WTC11 (cell line): ENCODE measurements around the gene AVPR2. TPM values are rescaled to one million over a fixed set of nuclear protein-coding genes. Genes with fewer than 3 reads are reported as not detected.

Experiments used
- ATAC-seq: fragments of 200-7000 bp; cut with Tn5 transposase; 2 replicates; pipeline ENCODE4 v1.10.0; 2021; ENCODE audit warnings: mild to moderate bottlenecking, moderate library complexity
- CTCF ChIA-PET: fragments of 300-600 bp; sonication (Branson Sonifier 250); formaldehyde crosslinking; loops from one replicate; lab custom pipeline; 2021; ENCODE audit warnings: antibody characterized with exemption; lab: Charles Lee
- POLR2A ChIA-PET: fragments of 350-600 bp; sonication (Branson Sonifier 250); formaldehyde crosslinking; loops from one replicate; lab custom pipeline; 2021; ENCODE audit warnings: antibody characterized with exemption; lab: Charles Lee
- DNase-seq: peaks from one replicate; pipeline ENCODE4 v3.0.0; 2021; ENCODE audit warnings: low spot score
- H3K27ac Mint-ChIP-seq: 2 replicates; pipeline ENCODE4 v1.8.0; 2021; ENCODE audit warnings: mixed read lengths
- H3K27me3 Mint-ChIP-seq: 2 replicates; pipeline ENCODE4 v1.8.0; 2021; ENCODE audit warnings: low read depth, mild to moderate bottlenecking, moderate library complexity, mixed read lengths
- H3K36me3 Mint-ChIP-seq: 2 replicates; pipeline ENCODE4 v1.8.0; 2021; ENCODE audit warnings: mixed read lengths
- H3K4me1 Mint-ChIP-seq: 2 replicates; pipeline ENCODE4 v1.8.0; 2022; ENCODE audit warnings: mixed read lengths
- H3K4me3 Mint-ChIP-seq: 2 replicates; pipeline ENCODE4 v1.8.0; 2021; ENCODE audit warnings: mild to moderate bottlenecking, moderate library complexity, mixed read lengths
- H3K9me3 Mint-ChIP-seq: 2 replicates; pipeline ENCODE4 v1.8.0; 2021; ENCODE audit warnings: mixed read lengths
- CBFB ChIP-seq: sonication (generic); formaldehyde crosslinking; IDR thresholded peaks from 2 replicates; pipeline ENCODE4 v1.8.1; 2022; ENCODE audit warnings: mild to moderate bottlenecking, low read depth, missing genetic modification reagents
- CREB1 ChIP-seq: sonication (generic); formaldehyde crosslinking; IDR thresholded peaks from 2 replicates; pipeline ENCODE4 v1.8.0; 2023; ENCODE audit warnings: mild to moderate bottlenecking, missing genetic modification reagents
- CREM ChIP-seq: sonication (generic); formaldehyde crosslinking; IDR thresholded peaks from 2 replicates; pipeline ENCODE4 v1.8.1; 2022; ENCODE audit warnings: mild to moderate bottlenecking, missing genetic modification reagents, moderate library complexity
- FOXJ3 ChIP-seq: sonication (generic); formaldehyde crosslinking; IDR thresholded peaks from 2 replicates; pipeline ENCODE4 v1.9.0; 2021; ENCODE audit warnings: missing genetic modification reagents, mild to moderate bottlenecking, borderline replicate concordance
- GRHL2 ChIP-seq: fragments of 250-450 bp; sonication (Bioruptor Pico); IDR thresholded peaks from 2 replicates; pipeline ENCODE4 v1.8.0; 2022; ENCODE audit warnings: mild to moderate bottlenecking, moderate library complexity; ENCODE audit not compliant: insufficient replicate concordance, severe bottlenecking
- HMGA2 ChIP-seq: fragments of 250-450 bp; sonication (Bioruptor Pico); IDR thresholded peaks from 2 replicates; pipeline ENCODE4 v1.4.0; 2021; ENCODE audit warnings: mild to moderate bottlenecking, moderate library complexity
- MXD4 ChIP-seq: fragments of 250-450 bp; sonication (Bioruptor Pico); IDR thresholded peaks from 2 replicates; pipeline ENCODE4 v1.8.0; 2021; ENCODE audit warnings: mild to moderate bottlenecking, moderate library complexity, borderline replicate concordance
- NFE2L1 ChIP-seq: sonication (generic); formaldehyde crosslinking; IDR thresholded peaks from 2 replicates; pipeline ENCODE4 v1.8.1; 2023; ENCODE audit warnings: missing genetic modification reagents
- NFYB ChIP-seq: sonication (generic); formaldehyde crosslinking; conservative IDR thresholded peaks from 2 replicates; pipeline ENCODE4 v1.8.0; 2022; ENCODE audit warnings: low read depth, missing genetic modification reagents
- RELA ChIP-seq: sonication (generic); formaldehyde crosslinking; IDR thresholded peaks from 2 replicates; pipeline ENCODE4 v1.8.1; 2022; ENCODE audit warnings: missing genetic modification reagents, mild to moderate bottlenecking, borderline replicate concordance
- SOX15 ChIP-seq: fragments of 250-450 bp; sonication (Bioruptor Pico); IDR thresholded peaks from 2 replicates; pipeline ENCODE4 v1.9.0; 2021; ENCODE audit warnings: mild to moderate bottlenecking
- TEAD1 ChIP-seq: sonication (generic); formaldehyde crosslinking; IDR thresholded peaks from 2 replicates; pipeline ENCODE4 v1.8.0; 2022; ENCODE audit warnings: mild to moderate bottlenecking, missing genetic modification reagents
- ZNF219 ChIP-seq: sonication (generic); formaldehyde crosslinking; IDR thresholded peaks from 2 replicates; pipeline ENCODE4 v1.8.0; 2023; ENCODE audit warnings: missing genetic modification reagents, mild to moderate bottlenecking, borderline replicate concordance
- ZNF232 ChIP-seq: sonication (generic); formaldehyde crosslinking; IDR thresholded peaks from 2 replicates; pipeline ENCODE4 v1.8.0; 2022; ENCODE audit warnings: mild to moderate bottlenecking, missing genetic modification reagents
- ZNF263 ChIP-seq: sonication (generic); formaldehyde crosslinking; IDR thresholded peaks from 2 replicates; pipeline ENCODE4 v1.8.1; 2022; ENCODE audit warnings: low read depth, mild to moderate bottlenecking, moderate library complexity, missing genetic modification reagents
- ZNF416 ChIP-seq: fragments of 250-450 bp; sonication (Bioruptor Pico); IDR thresholded peaks from 2 replicates; pipeline ENCODE4 v1.9.0; 2021; ENCODE audit warnings: mild to moderate bottlenecking, inconsistent platforms
- ZNF423 ChIP-seq: fragments of 250-450 bp; sonication (Bioruptor Pico); IDR thresholded peaks from 2 replicates; pipeline ENCODE4 v2.1.2; 2022; ENCODE audit warnings: mild to moderate bottlenecking, moderate library complexity
- total RNA-seq: library from RNA; stranded (reverse); gene quantifications from 3 replicates; pipeline ENCODE4 v1.2.3, GENCODE V29; 2021
- TF ChIP-seq, protein P1 (sequence below): sonication (generic); formaldehyde crosslinking; IDR thresholded peaks from 2 replicates; pipeline ENCODE4 v1.8.1; 2022; ENCODE audit warnings: low read depth, mild to moderate bottlenecking, moderate library complexity, missing genetic modification reagents, borderline replicate concordance
- TF ChIP-seq, protein P2 (sequence below): sonication (generic); formaldehyde crosslinking; IDR thresholded peaks from 2 replicates; pipeline ENCODE4 v1.8.1; 2023; ENCODE audit warnings: mild to moderate bottlenecking, missing genetic modification reagents
- TF ChIP-seq, protein P3 (sequence below): sonication (generic); formaldehyde crosslinking; conservative IDR thresholded peaks from 2 replicates; pipeline ENCODE4 v1.8.1; 2023; ENCODE audit warnings: mild to moderate bottlenecking, low read depth, missing genetic modification reagents, moderate library complexity
- TF ChIP-seq, protein P4 (sequence below): sonication (generic); formaldehyde crosslinking; IDR thresholded peaks from 2 replicates; pipeline ENCODE4 v1.8.1; 2022; ENCODE audit warnings: missing genetic modification reagents, borderline replicate concordance
- TF ChIP-seq, protein P5 (sequence below): sonication (generic); formaldehyde crosslinking; IDR thresholded peaks from 2 replicates; pipeline ENCODE4 v1.8.0; 2023; ENCODE audit warnings: missing genetic modification reagents, mild to moderate bottlenecking, borderline replicate concordance

AVPR2 gene
- total RNA-seq, 1 experiment from 2014 or later, result 0.11 TPM

DNA sequence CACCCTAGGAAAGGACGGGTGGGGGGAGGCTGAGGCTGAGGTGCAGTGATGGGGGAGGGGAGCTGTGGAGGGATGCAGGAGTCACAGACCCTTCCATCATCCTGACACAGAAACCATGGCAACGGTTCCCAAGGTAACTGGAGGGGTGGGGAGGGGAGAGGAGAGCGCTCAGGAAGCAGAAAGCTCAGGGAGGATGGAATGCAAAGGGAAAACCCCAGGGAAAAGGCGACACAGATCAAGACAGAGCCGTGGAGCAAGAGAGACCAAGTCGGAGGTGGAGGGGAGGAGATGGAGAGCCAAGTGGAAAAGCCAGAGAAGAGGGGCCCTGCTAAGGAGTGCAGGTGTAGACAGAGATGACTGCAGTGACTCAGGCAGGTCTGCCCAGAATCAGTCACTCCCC lies 33.0 kb upstream of the AVPR2 start:
- POLR2A ChIA-PET, result no interaction called here
- no peak for TF ChIP-seq ZNF416 (CRISPR knock-in tag)
- no peak for TF ChIP-seq CREM (CRISPR knock-in tag)
- TF ChIP-seq, protein P1, sequence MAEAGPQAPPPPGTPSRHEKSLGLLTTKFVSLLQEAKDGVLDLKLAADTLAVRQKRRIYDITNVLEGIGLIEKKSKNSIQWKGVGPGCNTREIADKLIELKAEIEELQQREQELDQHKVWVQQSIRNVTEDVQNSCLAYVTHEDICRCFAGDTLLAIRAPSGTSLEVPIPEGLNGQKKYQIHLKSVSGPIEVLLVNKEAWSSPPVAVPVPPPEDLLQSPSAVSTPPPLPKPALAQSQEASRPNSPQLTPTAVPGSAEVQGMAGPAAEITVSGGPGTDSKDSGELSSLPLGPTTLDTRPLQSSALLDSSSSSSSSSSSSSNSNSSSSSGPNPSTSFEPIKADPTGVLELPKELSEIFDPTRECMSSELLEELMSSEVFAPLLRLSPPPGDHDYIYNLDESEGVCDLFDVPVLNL (CRISPR knock-in tag), result no peak
- TF ChIP-seq CREB1 (CRISPR knock-in tag), result no peak
- TF ChIP-seq ZNF423 (CRISPR knock-in tag), result no peak
- no peak for TF ChIP-seq NFE2L1 (CRISPR knock-in tag)
- no peak for TF ChIP-seq TEAD1 (CRISPR knock-in tag)
- no peak for TF ChIP-seq NFYB (CRISPR knock-in tag)
- TF ChIP-seq, protein P2, sequence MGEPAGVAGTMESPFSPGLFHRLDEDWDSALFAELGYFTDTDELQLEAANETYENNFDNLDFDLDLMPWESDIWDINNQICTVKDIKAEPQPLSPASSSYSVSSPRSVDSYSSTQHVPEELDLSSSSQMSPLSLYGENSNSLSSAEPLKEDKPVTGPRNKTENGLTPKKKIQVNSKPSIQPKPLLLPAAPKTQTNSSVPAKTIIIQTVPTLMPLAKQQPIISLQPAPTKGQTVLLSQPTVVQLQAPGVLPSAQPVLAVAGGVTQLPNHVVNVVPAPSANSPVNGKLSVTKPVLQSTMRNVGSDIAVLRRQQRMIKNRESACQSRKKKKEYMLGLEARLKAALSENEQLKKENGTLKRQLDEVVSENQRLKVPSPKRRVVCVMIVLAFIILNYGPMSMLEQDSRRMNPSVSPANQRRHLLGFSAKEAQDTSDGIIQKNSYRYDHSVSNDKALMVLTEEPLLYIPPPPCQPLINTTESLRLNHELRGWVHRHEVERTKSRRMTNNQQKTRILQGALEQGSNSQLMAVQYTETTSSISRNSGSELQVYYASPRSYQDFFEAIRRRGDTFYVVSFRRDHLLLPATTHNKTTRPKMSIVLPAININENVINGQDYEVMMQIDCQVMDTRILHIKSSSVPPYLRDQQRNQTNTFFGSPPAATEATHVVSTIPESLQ, result no peak
- no peak for TF ChIP-seq FOXJ3 (CRISPR knock-in tag)
- TF ChIP-seq, all 79 proteins: peak for 0
- H3K9me3 Mint-ChIP-seq, result no peaks in the 10 kb centered on the region
- no peaks in the 10 kb centered on the region; the same call in 1 of the 2 replicates for H3K27me3 Mint-ChIP-seq
- peaks cover 11% of the 10 kb centered on the region for H3K4me1 Mint-ChIP-seq
- DNase-seq, result no peak
- CTCF ChIA-PET, result interaction anchor here (1.1 to 1.2 kb wide), 2 partner anchors 15 to 63 kb away, joined by 3 read pairs; partner anchors contain the start of gene NAA10
- no peaks in the 10 kb centered on the region; the same call in 1 of the 2 replicates for H3K36me3 Mint-ChIP-seq
- no peak for ATAC-seq
- no peak overlapping the region for H3K27ac Mint-ChIP-seq
- H3K4me3 Mint-ChIP-seq, result no peak overlapping the region

DNA sequence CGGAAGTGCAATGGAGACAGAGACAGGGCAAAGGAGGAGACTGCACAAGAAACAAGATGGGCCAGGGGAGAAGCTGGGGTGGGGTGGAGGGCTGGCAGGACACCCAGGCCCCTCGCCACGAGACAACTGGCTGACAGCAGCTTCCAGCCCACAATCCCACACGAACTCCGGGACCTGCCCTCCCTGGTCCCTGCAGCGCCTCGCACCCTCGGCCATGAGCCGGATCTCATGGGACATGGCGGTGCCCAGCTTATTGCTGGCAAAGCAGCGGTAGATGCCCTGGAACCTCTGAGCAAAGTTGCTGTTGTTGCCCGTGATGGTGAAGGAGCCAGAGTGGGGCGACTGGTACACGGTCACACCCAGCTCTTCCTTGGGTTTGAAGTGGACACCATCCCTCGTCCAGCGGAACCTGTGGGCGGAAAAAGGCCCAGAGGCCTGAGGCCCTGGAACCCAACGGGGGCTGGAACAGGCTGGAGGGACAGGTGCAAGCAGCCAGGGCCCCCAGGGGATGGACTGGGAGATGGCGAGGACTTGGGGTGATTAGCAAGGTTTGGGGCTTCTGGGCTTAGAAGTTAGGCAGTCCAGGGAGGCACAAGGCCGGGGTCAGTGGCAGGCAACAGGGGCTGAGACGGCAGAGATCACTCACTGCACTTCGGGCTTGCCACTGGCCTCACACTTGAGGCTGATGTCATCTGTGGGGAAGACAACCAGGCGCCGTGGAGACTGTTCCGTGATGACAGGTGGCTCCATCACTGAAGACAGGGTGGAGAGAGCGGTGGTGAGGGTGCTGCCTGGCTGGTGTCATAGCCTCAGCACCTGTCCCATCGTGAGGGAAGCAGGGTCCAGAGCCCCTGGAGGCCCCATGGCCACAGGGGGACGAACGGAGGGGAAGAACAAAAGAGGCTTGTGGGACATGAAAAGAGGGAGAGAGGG lies 32.3 kb upstream of the AVPR2 start:
- POLR2A ChIA-PET, result no interaction called here
- no peaks in the 10 kb centered on the region; the same call in 1 of the 2 replicates for H3K36me3 Mint-ChIP-seq
- no peaks in the 10 kb centered on the region for H3K9me3 Mint-ChIP-seq
- TF ChIP-seq ZNF423 (CRISPR knock-in tag) (no peak), SOX15 (no peak), ZNF232 (CRISPR knock-in tag) (no peak), ZNF219 (CRISPR knock-in tag) (no peak), HMGA2 (CRISPR knock-in tag) (no peak), ZNF263 (CRISPR knock-in tag) (no peak), GRHL2 (CRISPR knock-in tag) (no peak), RELA (CRISPR knock-in tag) (no peak), CBFB (CRISPR knock-in tag) (no peak), MXD4 (CRISPR knock-in tag) (no peak)
- TF ChIP-seq, protein P3, sequence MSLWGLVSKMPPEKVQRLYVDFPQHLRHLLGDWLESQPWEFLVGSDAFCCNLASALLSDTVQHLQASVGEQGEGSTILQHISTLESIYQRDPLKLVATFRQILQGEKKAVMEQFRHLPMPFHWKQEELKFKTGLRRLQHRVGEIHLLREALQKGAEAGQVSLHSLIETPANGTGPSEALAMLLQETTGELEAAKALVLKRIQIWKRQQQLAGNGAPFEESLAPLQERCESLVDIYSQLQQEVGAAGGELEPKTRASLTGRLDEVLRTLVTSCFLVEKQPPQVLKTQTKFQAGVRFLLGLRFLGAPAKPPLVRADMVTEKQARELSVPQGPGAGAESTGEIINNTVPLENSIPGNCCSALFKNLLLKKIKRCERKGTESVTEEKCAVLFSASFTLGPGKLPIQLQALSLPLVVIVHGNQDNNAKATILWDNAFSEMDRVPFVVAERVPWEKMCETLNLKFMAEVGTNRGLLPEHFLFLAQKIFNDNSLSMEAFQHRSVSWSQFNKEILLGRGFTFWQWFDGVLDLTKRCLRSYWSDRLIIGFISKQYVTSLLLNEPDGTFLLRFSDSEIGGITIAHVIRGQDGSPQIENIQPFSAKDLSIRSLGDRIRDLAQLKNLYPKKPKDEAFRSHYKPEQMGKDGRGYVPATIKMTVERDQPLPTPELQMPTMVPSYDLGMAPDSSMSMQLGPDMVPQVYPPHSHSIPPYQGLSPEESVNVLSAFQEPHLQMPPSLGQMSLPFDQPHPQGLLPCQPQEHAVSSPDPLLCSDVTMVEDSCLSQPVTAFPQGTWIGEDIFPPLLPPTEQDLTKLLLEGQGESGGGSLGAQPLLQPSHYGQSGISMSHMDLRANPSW, result no peak
- TF ChIP-seq, protein P4, sequence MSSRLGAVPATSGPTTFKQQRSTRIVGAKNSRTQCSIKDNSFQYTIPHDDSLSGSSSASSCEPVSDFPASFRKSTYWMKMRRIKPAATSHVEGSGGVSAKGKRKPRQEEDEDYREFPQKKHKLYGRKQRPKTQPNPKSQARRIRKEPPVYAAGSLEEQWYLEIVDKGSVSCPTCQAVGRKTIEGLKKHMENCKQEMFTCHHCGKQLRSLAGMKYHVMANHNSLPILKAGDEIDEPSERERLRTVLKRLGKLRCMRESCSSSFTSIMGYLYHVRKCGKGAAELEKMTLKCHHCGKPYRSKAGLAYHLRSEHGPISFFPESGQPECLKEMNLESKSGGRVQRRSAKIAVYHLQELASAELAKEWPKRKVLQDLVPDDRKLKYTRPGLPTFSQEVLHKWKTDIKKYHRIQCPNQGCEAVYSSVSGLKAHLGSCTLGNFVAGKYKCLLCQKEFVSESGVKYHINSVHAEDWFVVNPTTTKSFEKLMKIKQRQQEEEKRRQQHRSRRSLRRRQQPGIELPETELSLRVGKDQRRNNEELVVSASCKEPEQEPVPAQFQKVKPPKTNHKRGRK (CRISPR knock-in tag), result no peak
- TF ChIP-seq, protein P5, sequence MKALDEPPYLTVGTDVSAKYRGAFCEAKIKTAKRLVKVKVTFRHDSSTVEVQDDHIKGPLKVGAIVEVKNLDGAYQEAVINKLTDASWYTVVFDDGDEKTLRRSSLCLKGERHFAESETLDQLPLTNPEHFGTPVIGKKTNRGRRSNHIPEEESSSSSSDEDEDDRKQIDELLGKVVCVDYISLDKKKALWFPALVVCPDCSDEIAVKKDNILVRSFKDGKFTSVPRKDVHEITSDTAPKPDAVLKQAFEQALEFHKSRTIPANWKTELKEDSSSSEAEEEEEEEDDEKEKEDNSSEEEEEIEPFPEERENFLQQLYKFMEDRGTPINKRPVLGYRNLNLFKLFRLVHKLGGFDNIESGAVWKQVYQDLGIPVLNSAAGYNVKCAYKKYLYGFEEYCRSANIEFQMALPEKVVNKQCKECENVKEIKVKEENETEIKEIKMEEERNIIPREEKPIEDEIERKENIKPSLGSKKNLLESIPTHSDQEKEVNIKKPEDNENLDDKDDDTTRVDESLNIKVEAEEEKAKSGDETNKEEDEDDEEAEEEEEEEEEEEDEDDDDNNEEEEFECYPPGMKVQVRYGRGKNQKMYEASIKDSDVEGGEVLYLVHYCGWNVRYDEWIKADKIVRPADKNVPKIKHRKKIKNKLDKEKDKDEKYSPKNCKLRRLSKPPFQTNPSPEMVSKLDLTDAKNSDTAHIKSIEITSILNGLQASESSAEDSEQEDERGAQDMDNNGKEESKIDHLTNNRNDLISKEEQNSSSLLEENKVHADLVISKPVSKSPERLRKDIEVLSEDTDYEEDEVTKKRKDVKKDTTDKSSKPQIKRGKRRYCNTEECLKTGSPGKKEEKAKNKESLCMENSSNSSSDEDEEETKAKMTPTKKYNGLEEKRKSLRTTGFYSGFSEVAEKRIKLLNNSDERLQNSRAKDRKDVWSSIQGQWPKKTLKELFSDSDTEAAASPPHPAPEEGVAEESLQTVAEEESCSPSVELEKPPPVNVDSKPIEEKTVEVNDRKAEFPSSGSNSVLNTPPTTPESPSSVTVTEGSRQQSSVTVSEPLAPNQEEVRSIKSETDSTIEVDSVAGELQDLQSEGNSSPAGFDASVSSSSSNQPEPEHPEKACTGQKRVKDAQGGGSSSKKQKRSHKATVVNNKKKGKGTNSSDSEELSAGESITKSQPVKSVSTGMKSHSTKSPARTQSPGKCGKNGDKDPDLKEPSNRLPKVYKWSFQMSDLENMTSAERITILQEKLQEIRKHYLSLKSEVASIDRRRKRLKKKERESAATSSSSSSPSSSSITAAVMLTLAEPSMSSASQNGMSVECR (CRISPR knock-in tag), result no peak

More for the DNA sequence above, 32.3 kb upstream of the AVPR2 start:
- ATAC-seq, result no peak
- no peak for DNase-seq
- Mint-ChIP-seq H3K4me3 (no peak overlapping the region), H3K4me1 (peaks cover 12% of the 10 kb centered on the region), H3K27ac (no peak overlapping the region), H3K27me3 (no peaks in the 10 kb centered on the region; the same call in 1 of the 2 replicates)
- CTCF ChIA-PET, result interaction anchor here (1.1 to 1.2 kb wide), 2 partner anchors 15 to 63 kb away, joined by 3 read pairs; partner anchors contain the start of gene NAA10
